GM21381 (cell line): ENCODE data around the gene RGL3.
"Not testable (repeated sequence)": the region's sequence is repeated elsewhere in the genome, so short reads cannot be mapped to it uniquely, and the experiment has no call there.

Source experiments
- ATAC-seq: cut with Tn5 transposase; IDR thresholded peaks from one replicate; pipeline ENCODE4 v1.9.1; 2021; ENCODE audit warnings: mild to moderate bottlenecking, moderate library complexity; ENCODE audit not compliant: unreplicated experiment

Gene RGL3

DNA sequence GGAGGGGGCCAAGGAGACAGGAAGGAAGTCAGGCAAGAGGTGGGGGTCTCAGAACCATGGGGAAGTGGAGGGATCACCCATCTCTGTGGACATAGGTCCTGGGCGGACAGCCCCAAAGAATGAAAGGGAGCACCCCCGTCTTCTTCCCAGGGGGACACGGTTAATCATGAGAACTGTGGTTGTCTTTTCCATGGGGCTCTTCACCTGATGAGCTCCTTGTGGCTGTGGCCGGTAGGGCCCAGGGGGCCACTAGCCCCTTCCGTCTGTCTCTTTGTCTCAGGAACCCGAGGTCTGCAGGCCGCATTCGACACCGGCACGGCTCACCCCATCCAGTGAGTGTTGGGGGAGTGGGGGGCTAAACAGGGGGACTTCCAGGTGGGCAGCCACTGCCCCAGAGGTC is 55.2 kb downstream of the RGL3 start:
- no peak for ATAC-seq

DNA sequence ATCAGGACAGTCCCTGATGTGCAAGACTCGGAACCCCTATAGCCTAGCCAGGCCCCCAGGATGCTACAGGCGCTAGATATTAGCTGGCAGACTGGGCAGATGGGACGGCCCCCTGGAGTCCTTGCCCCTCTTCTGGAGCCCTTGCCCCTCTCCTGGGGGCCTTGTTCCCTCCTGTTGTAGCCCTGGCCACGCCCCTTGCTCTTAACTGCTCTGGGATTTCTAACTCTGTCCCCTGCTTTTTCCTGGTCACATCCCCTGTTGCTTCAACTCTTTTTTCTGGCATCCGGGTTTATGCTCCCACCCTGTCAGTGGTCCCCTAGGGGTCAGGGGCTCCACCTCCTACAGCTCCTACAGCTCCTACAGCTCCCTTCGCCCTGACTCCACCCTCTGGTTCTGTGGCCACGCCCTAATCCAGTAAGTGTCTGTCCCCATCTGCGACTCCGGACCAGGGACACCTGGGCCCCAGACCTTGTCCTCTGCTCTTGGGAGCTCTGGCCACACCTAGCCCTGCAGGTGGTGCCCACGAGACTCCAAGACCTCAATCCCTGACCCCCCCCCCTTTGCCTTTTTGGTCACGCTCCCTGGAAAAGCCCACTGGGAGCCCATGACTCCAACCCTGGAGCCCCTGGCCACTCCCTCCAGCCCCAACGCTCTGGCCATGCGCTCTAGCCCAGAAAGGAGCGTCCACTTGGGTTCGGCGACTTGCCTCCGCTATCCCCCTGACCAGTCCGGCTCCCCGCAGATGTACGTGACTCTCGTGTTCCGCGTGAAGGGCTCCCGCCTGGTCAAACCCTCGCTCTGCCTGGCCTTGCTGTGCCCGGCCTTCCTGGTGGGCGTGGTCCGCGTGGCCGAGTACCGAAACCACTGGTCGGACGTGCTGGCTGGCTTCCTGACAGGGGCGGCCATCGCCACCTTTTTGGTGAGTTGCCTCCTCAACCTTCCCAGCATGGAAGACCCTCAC is 57.1 kb downstream of the RGL3 start:
- ATAC-seq, result no peak

DNA sequence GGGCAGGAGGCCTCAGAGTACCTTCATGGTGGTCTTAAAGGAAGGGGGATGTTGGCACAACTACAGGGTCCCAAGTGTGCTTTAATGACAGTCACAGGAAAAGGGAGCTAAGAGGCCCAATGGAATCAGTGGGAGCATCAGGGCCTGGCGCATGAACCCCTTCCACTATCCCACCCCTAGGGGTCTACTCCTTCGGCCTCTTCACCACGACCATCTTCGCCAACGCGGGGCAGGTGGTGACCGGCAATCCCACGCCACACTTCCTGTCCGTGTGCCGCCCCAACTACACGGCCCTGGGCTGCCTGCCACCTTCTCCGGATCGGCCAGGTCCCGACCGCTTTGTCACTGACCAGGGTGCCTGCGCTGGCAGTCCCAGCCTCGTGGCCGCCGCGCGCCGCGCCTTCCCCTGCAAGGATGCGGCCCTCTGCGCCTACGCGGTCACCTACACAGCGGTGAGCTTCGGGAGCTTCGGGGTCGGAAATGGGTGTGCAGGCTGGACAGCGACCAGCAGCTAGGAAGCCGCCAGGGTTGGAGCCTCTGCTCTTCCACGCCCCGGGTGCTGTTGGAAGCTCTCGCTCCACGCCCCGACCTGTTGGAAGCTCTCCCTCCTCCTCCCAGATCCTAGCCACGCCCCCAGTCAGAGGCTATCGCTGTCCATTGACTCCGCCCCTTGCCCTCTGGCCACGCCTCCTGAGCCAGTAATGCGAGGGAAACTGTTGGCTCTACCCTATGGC is 57.9 kb downstream of the RGL3 start:
- ATAC-seq, result no peak

DNA sequence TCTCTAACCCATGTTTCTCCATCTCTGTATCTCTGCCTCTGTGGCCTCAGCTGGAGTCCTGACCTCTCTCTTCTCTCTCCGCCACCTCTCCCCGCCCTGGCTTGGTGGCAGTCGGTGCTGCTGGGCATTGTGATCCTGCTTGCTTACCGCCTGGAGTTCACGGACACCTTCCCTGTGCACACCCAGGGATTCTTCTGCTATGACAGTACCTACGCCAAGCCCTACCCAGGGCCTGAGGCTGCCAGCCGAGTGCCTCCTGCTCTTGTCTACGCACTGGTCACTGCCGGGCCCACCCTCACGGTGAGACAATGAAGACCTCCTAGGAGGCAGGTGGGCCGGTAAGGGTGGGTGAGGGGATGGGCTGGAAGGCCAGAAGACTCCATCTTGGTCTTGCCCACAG is 59.7 kb downstream of the RGL3 start:
- no peak for ATAC-seq

DNA sequence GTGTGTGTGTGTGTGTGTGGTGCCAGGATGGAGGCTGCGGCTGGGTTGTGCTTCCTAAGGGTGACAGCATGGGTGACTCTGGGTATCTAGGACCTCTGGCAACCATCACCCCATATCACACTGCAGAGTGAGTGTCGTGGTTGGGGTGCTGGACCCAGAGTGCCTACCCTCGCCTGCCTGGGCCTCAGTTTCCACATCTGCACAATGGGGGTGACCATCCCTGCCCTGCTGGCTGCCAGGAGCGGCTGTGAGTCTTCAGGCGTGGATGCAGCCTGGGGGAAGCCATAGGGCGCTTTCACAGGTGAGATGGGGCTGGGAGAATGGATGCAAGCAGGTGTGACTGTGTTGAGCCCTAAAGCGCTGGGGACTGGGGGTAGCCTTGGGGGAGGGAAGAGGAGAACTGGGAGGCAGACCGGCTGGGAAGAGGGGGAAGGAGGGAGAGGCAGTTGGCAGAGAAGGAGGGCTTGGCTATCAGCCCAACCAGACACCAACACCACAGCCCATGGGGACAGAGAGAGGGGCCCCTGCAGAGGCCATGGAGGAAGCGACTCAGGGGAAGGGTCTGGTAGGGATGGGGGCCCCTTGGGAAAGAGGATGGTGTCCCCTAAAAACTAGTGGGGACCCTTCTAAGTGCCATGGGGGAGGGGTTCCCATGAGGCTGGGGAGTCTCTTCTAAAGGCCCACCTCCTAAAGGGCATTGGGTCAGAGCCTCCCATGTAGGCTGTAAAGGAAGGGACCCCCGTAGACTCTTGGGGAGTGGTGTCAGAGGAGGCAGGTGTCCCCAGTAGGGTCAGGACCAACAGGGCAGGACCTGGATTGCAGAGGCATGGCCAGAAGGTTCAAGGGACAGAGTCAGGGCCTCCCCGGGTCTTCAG is 62.2 kb downstream of the RGL3 start:
- ATAC-seq, result no peak

DNA sequence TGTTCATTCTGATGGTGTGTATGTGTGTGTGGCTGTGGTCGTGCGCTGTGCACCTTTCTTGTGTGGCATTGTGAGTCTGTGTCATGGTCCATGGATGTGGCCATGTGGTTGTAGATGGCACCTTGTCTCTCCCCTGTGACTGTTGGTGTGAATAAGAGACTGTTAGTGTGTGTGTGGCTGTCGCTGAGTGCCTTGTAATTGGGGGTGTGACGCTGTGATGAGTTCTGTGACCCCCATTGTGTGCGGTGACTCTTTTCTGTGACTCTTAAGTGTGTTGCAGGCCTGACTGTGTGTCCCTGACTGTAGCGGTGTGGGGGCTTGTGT is 63.1 kb downstream of the RGL3 start:
- no peak for ATAC-seq

DNA sequence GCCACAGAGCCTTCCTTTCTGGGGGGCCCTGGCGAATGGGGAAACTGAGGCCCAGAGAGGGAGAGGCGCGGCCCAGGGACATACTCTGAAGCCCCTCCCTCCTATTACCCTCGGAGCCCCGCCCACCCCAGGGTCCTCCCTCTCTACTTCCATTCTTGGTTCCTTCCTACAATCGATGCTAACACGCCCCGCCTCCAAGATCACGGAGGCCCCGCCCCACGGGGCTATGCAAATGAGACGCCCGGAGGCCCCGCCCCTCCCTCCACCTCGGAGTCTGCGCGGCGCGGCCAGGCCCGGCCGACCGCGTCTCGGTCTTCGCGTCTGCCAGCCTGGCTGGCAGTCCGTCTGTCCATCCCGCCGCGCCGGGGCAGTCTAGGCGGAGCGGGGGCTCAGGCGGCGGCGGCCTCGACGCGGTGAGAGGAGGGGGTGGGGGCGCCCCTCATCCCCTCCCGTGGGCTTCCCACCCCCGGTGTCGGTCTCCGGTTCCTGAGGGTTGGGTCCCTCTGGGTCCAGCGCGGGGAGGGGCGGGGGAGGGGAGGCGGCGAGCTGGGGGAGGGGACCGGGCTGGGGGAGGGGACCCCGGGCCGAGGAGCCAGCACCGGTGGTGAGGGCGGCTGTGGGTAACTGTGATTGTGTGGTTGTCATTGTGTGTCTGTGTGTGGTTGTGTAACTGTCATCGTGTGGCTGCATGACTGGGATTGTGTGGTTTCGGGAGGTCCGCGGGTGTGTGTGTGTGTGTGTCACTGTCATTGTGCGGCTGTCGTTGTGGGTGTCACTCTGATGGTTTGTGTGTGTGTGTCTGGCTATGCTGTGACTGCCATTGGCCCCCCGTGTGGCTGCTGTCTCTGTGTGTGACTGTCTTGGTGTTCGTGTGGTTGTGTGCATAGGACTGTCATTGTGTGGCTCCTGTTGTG is 63.7 kb downstream of the RGL3 start, which contains the start of gene PLPPR2:
TSS of gene PLPPR2 (plus strand) at position 273 of the 914 bp plus-strand sequence. CDS start 2,242 bp downstream, outside the sequence.
- no peak for ATAC-seq

DNA sequence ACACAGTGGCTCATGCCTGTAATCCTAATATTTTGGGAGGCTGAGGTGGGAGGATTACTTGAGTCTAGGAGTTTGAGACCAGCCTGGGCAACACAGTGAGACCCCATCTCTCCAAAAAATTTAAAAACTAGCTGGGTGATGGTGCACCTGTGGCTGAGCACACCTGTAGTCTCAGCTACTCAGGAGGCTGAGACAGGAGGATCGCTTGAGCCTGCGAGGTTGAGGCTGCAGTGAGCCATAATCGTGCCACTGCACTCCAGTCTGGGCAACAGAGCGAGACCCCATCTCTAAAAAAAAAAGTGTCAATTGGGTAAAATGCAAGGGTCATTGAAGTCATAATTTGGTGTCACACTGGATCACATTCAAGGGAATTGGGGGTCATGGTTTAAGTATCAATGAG is 65.0 kb downstream of the RGL3 start:
- ATAC-seq, result not testable (repeated sequence)

DNA sequence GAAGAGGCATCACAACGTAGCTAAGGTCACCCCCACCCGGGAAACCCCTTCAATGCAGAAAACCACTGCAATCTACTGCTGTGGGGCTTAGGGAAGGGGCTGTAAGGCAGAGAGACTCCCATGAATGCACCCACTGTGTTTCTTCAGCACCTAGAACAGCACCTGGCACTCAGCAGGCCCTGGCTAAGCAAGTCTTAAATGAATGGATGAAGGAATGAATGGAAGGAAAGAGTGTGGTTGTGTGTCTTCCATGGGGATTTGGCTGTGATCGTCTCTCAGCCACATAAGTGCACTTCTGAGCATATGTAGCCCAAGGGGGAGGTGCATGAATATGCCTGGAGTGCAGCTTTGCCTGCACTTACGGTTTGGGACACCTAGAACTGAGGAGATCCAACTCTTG is 69.9 kb downstream of the RGL3 start:
- no peak for ATAC-seq

DNA sequence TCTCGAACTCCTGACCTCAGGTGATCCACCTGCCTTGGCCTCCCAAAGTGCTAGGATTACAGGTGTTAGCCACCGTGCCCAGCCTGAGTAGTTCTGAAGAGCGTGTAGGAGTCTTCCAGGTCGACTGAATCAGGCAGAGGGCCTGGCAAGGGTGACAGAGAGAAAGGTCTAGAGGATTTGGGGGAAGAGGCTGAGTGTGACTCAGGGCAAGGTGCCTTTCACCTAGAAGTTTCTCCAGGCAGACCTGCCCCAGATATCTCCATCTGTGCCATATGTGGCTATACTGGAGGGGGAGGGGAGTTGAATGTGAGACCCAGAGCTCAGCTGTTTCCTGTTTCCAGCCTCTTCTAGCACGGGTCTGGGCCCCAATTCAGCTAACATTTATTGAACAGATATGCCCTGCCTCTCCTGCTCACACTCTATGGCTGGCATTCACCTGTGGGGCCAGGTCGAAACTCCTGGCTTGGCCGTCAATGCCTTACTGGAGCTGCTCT is 71.5 kb downstream of the RGL3 start:
- ATAC-seq, result no peak

DNA sequence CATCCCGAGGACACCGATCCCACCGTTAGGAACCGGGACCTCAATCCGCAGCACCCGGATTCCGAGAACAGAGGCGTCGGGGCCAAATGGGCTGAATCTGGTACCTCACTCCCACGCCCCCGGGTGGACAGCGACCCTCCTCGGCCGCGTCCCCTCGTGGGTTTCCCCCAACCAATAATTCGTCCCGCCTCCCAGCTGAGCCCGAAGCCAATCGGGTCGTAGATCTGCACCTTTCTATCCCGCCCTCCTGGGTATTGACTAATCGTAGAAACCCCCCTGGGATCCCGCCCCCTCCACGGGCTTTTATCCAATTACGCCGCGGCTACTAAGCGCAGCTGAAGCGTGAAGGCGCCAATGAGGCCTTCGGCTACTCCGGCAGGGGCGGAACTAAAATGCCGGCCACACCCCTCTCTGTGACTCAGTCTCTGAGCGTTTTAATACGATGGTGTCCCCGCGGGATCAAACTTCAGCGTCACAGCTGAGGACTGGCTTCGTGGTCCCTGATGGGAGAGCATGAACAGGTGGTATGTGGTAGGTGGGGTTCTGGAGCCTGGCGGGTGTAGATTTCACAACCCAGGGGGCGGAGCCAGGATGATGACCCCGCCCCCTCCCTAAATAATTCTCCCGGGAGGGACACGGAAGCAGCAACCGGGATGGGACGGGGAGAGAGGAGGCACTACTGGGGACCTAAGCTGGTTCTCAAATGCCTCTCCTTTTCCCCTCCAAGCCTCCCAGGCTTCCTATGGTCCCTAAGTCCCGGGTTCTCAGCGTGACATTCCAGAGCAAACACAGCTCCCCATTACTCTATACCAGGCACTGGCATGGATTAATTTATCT is 72.8 kb downstream of the RGL3 start, which contains the start of the genes CCDC159 and TMEM205:
TSS of gene CCDC159 (plus strand) at position 416 of the 837 bp plus-strand sequence. CDS start at position 504, 88 bp downstream.
TSS of gene TMEM205 (minus strand) at position 165 of the 837 bp plus-strand sequence. CDS start 649 bp downstream, outside the sequence.
- peak; percentile 93 for ATAC-seq

DNA sequence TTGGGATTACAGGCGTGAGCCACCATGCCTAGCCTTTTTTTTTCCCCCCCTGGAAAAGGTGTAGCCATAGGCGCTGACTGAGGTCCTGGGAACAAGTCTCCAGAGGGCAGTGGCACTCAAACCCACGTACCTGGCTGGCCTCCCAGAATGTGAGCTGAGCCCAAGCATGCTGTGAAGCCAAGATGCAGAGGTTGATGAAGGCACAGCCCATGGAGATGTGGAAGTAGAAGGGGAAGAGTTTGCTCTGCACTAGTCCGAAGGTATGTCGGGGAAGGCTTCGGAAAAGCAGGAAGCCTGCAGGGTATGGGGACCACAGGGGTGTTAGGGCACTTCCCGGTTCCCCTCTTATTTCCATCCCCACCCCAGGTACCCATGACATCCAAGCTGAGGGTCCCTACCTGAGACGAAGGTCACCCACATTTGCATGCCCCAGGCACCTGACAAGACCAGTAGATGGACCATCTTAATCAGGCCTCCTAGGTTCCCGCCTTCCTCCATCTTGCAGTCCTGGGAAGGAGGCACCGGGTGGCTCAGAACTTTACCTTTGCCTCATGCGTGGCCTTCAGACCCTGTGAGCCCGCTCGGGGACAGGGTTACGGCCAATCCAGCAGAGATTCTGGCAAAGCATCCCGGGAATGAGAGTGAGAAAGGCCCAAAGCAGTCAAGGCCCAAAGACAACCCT is 73.9 kb downstream of the RGL3 start:
- ATAC-seq, result no peak
